COR-L47 (cell line): ENCODE results near the gene FSCB.
"Not testable (repeated sequence)": the region's sequence is repeated elsewhere in the genome, so short reads cannot be mapped to it uniquely, and the experiment has no call there.

ENCODE experiments used
- DNase-seq: peaks from one replicate; lab custom pipeline; 2025; lab: John Stamatoyannopoulos, UW

Gene FSCB, protein sequence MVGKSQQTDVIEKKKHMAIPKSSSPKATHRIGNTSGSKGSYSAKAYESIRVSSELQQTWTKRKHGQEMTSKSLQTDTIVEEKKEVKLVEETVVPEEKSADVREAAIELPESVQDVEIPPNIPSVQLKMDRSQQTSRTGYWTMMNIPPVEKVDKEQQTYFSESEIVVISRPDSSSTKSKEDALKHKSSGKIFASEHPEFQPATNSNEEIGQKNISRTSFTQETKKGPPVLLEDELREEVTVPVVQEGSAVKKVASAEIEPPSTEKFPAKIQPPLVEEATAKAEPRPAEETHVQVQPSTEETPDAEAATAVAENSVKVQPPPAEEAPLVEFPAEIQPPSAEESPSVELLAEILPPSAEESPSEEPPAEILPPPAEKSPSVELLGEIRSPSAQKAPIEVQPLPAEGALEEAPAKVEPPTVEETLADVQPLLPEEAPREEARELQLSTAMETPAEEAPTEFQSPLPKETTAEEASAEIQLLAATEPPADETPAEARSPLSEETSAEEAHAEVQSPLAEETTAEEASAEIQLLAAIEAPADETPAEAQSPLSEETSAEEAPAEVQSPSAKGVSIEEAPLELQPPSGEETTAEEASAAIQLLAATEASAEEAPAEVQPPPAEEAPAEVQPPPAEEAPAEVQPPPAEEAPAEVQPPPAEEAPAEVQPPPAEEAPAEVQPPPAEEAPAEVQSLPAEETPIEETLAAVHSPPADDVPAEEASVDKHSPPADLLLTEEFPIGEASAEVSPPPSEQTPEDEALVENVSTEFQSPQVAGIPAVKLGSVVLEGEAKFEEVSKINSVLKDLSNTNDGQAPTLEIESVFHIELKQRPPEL

DNA sequence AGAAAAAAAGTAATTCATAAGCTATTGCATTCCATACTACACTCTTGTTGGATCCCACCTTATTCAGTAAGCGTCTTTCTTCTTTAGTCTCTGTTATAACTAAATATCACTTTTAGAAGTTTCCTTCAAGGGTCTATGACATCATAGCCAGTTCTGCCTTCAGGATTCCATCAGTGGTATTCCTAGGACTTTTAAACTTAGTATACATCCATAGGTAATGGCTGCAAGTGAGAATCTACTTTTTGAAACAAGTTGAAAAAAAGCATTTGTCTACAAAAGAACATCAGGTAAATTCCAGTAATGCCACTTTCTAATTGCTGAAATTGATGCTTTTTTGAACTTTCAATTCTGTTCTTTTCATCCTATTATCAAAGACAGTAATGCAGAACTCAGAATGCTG, at the start of gene FSCB:
FSCB (minus strand) TSS at position 101 of the 400 bp plus-strand sequence. CDS start 296 bp downstream, outside the sequence.
- no peak for DNase-seq

DNA sequence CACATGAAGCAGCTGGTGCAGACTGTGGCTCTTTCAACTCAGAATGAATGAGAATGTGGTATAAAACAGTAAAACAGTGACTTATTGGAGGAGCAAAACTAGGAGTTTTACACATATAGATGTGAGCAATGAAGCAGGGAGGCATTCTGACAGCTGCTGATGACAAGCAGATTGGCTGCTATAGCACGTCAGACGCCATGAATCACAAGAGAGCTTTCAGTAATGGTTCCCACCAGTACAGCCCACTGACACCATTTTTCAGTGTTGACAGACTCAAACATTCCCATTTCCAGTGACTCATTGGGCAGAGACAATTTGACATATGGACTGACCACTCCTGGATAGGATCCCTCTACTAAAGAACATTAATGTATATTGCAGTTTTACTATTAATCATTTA, 24.6 kb upstream of the FSCB start:
- no peak for DNase-seq

DNA sequence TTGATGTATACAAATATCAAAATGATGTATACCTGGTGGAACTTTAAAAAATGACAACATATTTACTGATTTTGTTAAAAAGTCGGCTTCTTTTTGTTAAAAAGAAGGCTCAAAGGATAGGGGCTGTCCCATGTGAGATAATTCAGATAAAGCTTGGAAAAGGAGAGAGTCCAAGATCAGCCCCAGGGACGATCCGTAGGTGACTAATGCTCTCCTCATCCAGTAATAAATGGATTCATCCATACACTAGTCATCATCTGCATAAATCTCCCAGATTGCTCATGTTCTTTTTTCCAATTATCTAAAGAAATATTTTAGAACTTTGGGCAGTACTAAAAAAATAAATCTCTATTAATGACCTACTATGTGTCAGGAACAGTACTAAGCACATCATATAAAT, 23.4 kb upstream of the FSCB start:
- no peak for DNase-seq

DNA sequence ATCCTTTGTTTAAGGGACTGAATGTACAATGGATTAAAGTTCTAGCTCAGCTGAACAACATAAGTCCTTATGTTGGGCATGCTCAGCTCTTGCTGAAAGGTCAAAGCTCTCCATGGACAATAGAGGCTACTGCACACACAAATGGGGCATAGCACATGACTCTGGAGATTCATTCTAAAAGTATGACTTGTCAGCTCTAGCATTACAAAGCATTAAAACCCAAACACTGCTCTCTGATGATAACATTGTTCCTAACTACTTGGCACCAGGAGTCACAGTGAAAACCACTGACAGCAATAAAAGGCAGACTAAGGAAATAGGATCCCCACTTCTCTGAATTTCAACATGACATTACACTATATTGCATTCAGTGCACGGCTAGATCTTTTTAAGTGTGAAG, 21.9 kb upstream of the FSCB start:
- DNase-seq: no peak

DNA sequence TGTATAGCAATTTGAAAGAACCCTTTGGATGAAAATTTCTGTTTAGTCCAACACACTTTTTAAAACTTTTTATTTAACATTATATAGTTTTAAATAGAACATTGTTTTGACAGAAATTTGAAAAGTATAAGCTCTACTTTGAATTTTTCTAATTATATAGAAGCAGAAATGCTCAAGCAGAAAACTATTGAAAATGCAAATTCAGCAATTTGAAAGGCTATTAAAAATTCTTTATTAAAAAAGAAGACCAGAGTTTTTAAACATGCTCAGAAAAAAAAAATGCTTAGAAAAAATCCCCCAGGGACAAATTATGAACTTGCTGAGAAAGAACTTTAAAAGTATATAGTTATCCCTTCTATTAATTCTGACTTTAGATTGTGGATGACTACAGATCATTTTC, 21.1 kb upstream of the FSCB start:
- no peak for DNase-seq

DNA sequence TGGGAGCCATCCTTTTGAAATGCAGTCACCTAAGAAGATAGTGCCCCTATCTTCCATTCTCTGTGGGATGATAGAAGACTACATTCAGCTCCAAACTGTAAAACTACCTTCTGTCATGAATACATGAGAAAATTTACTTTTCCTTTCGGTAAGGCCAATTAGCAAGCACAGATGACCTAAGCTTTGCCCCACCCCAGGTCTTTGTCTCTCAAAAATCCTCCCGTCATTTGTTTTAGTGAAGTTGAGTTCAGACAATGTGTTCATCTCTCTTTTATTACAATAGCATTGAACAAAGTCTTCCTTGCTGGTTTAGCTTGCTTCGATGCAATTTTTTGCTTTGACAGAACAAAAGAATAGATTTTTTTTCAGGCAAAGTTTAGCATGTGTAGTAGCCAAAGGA, 18.2 kb upstream of the FSCB start:
- DNase-seq: no peak

DNA sequence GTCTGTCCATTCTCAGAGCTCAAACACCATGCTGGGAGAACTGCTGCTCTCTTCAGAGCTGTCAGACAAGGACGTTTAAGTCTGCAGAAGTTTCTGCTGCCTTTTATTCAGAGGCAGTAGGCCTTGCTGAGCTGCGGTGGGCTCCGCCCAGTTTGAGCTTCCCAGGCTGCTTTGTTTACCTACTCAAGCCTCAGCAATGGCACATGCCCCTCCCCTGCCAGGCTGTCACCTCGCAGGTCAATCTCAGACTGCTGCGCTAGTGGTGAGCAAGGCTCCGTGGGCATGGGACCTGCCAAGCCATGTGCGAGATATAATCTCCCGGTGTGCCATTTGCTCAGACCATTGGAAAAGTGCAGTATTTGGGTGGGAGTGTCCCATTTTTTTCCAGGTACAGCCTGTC, 8.6 kb upstream of the FSCB start:
- not testable (repeated sequence) for DNase-seq

DNA sequence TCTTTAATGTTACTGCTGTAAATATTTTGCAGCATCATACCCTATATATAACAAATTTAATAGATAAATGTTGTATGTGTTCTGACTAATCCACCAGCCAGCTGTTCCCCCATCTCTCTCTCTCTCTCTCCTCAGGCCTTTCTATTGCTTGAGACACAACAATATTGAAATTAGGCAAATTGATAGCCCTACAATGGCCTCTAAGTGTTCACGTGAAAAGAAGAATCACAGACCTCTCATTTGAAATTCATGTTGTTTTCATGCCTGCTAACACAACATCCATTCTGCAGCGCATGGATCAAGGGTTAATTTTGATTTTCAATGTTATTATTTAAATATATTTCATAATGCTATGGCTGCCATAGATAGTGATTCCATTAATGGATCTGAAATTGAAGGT, 1.8 kb upstream of the FSCB start:
- DNase-seq: no peak

DNA sequence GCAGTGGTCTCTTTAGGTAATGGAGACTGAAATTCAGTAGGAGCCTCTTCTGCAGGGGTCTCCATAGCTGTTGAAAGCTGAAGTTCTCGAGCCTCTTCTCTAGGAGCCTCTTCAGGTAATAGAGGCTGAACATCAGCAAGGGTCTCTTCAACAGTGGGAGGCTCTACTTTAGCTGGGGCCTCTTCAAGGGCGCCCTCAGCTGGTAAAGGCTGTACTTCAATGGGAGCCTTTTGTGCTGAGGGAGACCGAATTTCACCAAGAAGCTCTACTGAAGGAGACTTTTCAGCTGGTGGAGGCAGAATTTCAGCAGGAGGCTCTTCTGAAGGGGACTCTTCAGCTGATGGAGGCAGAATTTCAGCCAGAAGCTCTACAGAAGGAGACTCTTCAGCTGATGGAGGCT, 1.5 kb downstream of the FSCB start:
- DNase-seq: no peak

DNA sequence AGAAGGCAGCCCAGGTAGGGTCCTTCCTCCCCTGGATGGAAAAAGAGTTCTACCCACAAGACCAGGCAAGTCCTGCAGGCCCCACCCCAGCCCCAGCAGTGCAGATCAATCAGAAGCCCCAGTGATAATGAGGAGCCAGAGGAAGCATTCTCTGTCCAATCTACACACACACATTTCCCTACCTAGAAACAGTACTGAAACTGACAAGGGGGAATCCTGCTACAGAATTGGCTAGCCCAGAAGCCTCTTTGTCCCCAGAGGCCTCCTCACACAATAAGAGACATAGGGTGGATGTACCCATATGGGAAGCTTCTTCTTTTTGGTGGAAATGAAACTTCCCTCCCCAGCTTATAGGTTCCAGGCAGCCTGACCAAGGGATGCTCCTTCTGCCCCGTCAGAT, 9.9 kb downstream of the FSCB start:
- DNase-seq: no peak

DNA sequence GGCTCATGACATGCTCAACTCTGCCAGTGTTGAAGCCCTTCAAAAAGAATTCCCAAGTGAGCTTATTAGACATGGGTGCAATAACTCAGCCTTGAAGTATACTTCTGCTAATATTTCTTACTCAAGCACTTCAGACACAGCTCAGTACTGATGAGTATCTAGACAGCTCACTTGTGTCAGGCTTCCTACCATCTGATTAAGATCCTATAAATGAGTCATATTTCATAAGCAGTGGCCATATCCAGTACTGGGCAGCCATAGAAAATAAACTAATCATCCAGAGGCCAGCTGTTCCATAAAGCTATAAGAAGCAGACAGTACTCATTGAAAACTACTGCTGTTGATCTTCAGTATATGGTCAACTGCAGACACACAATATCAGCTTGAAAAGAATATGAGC, 12.9 kb downstream of the FSCB start:
- no peak for DNase-seq

DNA sequence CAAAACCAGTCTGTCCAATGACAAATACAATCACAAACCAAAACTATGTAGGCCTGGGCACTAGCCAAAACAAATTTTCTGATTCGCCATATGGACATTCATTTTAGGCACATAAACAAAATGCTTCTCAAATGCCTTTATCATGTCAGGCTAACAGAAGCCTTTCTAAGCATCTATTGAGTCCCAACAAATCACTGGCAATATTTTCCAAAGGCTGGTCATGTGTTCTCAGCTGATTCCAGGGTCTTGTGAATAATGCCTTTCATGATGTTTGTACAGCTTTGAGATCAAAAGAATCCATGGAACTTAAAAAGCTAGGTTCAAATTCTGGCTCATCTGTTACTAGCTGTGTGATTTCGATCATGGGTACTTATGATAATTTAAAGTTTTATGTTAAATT, 16.1 kb downstream of the FSCB start:
- no peak for DNase-seq

DNA sequence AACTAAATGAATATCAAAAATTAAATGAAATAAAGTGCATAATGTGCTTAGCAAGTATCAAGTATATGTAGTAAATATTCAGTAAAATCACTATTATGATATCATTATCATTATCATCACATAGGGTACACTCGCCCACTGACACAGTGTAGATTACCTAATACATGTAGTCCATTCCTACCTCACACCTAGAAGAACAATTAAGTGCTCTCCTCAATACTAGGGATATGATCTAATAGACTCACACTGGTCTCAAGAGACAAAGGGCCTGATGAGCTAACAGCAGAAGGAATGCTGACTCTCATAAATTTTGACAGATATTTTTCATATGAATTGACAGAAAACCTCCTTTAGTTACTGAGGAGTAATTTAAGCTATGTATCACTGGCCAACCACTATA, 29.1 kb downstream of the FSCB start:
- no peak for DNase-seq

DNA sequence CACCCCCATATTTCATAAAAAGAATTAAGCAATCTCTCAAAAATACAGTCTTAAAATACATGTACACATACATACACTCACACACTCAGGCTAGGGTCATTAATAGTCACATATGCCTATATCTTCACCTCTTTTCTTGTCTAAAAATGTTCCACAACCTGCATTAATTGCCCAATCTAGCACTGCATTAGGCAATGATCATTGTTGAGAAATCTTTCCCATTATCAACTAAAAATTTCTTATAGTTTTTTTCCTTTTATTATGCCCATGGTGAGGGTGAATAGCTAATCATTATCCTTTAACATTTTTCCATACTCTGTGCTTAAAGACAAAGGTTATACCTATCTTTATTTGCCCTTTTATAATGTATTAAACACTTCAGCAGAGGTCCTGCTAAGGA, 38.3 kb downstream of the FSCB start:
- DNase-seq: no peak

DNA sequence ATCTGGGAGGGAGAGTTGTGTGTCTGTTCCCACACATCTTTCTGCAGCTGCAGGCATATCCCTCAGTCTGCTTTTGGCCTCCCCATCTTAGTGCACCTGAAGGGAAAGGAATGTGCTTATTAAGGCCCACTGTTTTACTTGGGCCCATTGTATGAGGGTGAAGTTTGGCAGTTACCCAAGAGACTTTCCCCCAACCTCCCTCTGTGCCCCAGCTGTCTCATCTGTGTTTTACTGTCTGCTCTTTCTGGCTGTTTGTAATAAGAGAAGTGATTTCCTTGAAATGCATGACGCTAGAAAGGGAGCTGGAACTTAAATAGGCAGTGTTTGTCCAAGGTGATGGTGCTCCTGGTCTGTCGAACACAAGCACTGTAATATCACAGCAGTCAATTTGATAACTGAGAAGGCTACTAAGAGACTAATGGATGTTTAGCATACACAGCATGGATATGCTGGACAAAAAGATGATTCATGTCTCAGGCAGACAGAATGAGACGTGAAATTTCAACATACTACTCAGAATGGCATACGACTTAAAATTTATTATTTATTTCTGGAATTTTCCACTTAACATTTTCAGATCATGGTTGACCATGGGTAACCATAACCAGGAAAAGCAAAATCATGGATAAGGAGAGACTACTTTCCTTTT, 43.6 kb downstream of the FSCB start:
- DNase-seq: peak; percentile 89

DNA sequence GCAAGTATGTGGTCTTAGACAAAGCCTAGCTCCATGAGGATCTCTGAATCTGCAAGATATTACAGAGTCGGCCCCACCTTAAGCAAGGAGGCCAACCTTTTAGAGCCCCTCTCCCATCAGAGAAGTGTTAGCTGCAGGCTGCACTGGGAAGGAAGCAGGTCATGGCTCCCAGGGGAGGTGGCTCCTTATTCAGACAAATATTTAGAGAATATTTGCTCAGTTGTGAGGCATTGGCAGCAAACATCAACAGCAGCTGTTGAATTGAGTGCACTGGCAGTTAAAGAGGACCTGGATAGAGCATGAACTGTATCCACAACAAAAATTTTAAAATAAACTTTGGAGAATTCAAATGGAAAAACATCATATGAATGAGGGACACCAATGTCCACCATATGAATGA, 44.7 kb downstream of the FSCB start:
- DNase-seq: peak; percentile 64

DNA sequence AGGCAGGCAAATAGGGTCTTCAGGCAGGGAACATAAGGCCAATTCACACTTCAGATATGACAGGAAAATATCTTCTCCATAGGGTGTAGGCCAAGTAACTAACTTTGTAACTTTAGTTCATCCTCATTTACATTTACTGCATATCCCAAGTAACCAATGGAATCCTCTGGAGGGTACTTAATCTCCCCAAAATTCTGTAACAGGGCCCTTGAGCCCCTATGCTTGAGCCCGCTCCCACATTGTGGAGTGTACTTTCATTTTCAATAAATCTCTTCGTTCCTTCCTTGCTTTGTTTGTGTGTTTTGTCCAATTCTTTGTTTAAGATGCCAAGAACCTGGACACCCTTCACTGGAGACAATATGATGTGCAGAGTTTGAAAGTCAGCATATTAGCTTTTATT, 45.3 kb downstream of the FSCB start:
- no peak for DNase-seq
